ENCODE data around the gene BCL2L1. TPM values are rescaled to one million over a fixed set of nuclear protein-coding genes. Genes with fewer than 3 reads are reported as not detected.

The BCL2L1 gene
- total RNA-seq, 1 experiment from 2014 or later, result 226 TPM

- H3K27ac ChIP-seq (ENCODE audit: low read depth, low read length), result peak overlapping the region; percentile 40; the same call in 1 of the 2 replicates
- BruUV-seq (replicated peaks), result no TSS peak
- no peaks in the 10 kb centered on the region for H4K20me1 ChIP-seq (ENCODE audit: insufficient read depth)
- DNase-seq (ENCODE audit: low read depth, low spot score) (no peak), ATAC-seq (no peak)
- peak overlapping the region; percentile 74 for H2AFZ ChIP-seq (ENCODE audit: low read depth, low read length, poor library complexity, severe bottlenecking)
- no peaks in the 10 kb centered on the region for H3K9me3 ChIP-seq (ENCODE audit: control insufficient read depth in 1 of 2, insufficient read depth in 1 of 2, low read depth in 1 of 2, low read length in 2 of 2)
- intact Hi-C loops (cut with micrococcal nuclease), result no loop called here
- no peaks in the 10 kb centered on the region for H3K9me2 ChIP-seq (ENCODE audit: insufficient read depth)
- H3K36me3 ChIP-seq (ENCODE audit: control insufficient read depth in 1 of 2, insufficient read depth in 2 of 2, low read length in 2 of 2), result no peaks in the 10 kb centered on the region
- H3K27me3 ChIP-seq (ENCODE audit: insufficient read depth, low read length), result no peaks in the 10 kb centered on the region
- peak overlapping the region; percentile 66 for H3K9ac ChIP-seq (ENCODE audit: low read length)
- H3K79me2 ChIP-seq (ENCODE audit: insufficient read depth, low read length), result no peaks in the 10 kb centered on the region
- CTCF ChIA-PET, result interaction anchor here (0.9 to 1.2 kb wide), 2 partner anchors 8 to 174 kb away, joined by 3 to 4 read pairs; no protein-coding TSS in a partner anchor
- RAD21 ChIA-PET (ENCODE audit: low non-redundant PET in 1 of 2, low total read pairs in 2 of 2, uncharacterized antibody in 2 of 2, unreplicated experiment in 2 of 2), result no interaction called here
- peaks cover 18 to 35% of the 10 kb centered on the region in 2 experiments for H3K4me1 ChIP-seq (ENCODE audit: control insufficient read depth in 1 of 2, insufficient read depth in 2 of 2, low read length in 2 of 2)
- peak overlapping the region in 1 of 2 experiments; percentile 51; a peak in 3 of 4 replicates for H3K4me3 ChIP-seq (replicated peaks in 1 of 2; ENCODE audit: low read depth in 1 of 2, low read length in 2 of 2)
- POLR2A ChIA-PET, result interaction anchor here (1.6 kb wide), 2 partner anchors 18 to 124 kb away, joined by 4 read pairs; no protein-coding TSS in a partner anchor
- TF ChIP-seq POLR2AphosphoS5 (IDR thresholded peaks at IDR 0.05; ENCODE audit: low read depth, low read length), result no peak
- TF ChIP-seq, protein P1, sequence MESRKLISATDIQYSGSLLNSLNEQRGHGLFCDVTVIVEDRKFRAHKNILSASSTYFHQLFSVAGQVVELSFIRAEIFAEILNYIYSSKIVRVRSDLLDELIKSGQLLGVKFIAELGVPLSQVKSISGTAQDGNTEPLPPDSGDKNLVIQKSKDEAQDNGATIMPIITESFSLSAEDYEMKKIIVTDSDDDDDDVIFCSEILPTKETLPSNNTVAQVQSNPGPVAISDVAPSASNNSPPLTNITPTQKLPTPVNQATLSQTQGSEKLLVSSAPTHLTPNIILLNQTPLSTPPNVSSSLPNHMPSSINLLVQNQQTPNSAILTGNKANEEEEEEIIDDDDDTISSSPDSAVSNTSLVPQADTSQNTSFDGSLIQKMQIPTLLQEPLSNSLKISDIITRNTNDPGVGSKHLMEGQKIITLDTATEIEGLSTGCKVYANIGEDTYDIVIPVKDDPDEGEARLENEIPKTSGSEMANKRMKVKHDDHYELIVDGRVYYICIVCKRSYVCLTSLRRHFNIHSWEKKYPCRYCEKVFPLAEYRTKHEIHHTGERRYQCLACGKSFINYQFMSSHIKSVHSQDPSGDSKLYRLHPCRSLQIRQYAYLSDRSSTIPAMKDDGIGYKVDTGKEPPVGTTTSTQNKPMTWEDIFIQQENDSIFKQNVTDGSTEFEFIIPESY (IDR thresholded peaks at IDR 0.05; ENCODE audit: extremely low read depth, insufficient replicate concordance, low read length), result no peak
- no peak for TF ChIP-seq FOSL1 (IDR thresholded peaks at IDR 0.05; ENCODE audit: low read depth)
- no peak for TF ChIP-seq ELF1 (IDR thresholded peaks at IDR 0.05; ENCODE audit: borderline replicate concordance, low read depth)
- TF ChIP-seq ZNF274 (IDR thresholded peaks at IDR 0.05; ENCODE audit: low read depth, low read length), result no peak
- TF ChIP-seq RAD21 (IDR thresholded peaks at IDR 0.05; ENCODE audit: low read depth), result no peak
- no peak for TF ChIP-seq YY1 (IDR thresholded peaks at IDR 0.05; ENCODE audit: extremely low read depth, insufficient replicate concordance, low read depth, low read length)
- TF ChIP-seq EZH2phosphoT487 (IDR thresholded peaks at IDR 0.05; ENCODE audit: borderline replicate concordance), result no peak
- no peak for TF ChIP-seq EZH2 (IDR thresholded peaks at IDR 0.05)
- TF ChIP-seq REST (IDR thresholded peaks at IDR 0.05; ENCODE audit: low read depth), result no peak
- TF ChIP-seq, protein P2, sequence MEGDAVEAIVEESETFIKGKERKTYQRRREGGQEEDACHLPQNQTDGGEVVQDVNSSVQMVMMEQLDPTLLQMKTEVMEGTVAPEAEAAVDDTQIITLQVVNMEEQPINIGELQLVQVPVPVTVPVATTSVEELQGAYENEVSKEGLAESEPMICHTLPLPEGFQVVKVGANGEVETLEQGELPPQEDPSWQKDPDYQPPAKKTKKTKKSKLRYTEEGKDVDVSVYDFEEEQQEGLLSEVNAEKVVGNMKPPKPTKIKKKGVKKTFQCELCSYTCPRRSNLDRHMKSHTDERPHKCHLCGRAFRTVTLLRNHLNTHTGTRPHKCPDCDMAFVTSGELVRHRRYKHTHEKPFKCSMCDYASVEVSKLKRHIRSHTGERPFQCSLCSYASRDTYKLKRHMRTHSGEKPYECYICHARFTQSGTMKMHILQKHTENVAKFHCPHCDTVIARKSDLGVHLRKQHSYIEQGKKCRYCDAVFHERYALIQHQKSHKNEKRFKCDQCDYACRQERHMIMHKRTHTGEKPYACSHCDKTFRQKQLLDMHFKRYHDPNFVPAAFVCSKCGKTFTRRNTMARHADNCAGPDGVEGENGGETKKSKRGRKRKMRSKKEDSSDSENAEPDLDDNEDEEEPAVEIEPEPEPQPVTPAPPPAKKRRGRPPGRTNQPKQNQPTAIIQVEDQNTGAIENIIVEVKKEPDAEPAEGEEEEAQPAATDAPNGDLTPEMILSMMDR (IDR thresholded peaks at IDR 0.05 in 2 of 3, conservative IDR thresholded peaks at IDR 0.05 in 1 of 3; ENCODE audit: borderline replicate concordance in 1 of 3, insufficient read depth in 1 of 3, low read depth in 2 of 3, low read length in 2 of 3), result no peak
- TF ChIP-seq SRF (IDR thresholded peaks at IDR 0.05; ENCODE audit: low read depth), result no peak
- peak overlapping the region; percentile 89 for H3K4me2 ChIP-seq (ENCODE audit: low read length)
Observed at GRCh38 chr20:31731321-31731717, 8.7 kb upstream of the BCL2L1 start.

Data from HCT116 (cell line).